ENCODE results near the gene CCNK.

Gene CCNK

GRCh38 chr14:99521176-99522024 is 40.2 kb downstream of the CCNK start:
- DNase-seq: no peak

GRCh38 chr14:99522025-99522401 is 40.8 kb downstream of the CCNK start:
- DNase-seq: no peak

- no peak for DNase-seq
Measured at GRCh38 chr14:99522457-99522891, 41.3 kb downstream of the CCNK start.

- no peak for DNase-seq
Measured at GRCh38 chr14:99522934-99523703, 41.9 kb downstream of the CCNK start.

- DNase-seq: no peak
Measured at GRCh38 chr14:99523704-99524055, 42.5 kb downstream of the CCNK start.

GRCh38 chr14:99524091-99524661 is 43.0 kb downstream of the CCNK start:
- no peak for DNase-seq

- DNase-seq: no peak
Measured at GRCh38 chr14:99524804-99525698, 43.8 kb downstream of the CCNK start.

GRCh38 chr14:99525699-99526080 is 44.5 kb downstream of the CCNK start:
- DNase-seq: no peak

- DNase-seq: no peak
Measured at GRCh38 chr14:99527026-99527425, 45.8 kb downstream of the CCNK start.

- DNase-seq: no peak
Measured at GRCh38 chr14:99527427-99528076, 46.3 kb downstream of the CCNK start.

GRCh38 chr14:99529899-99530298 is 48.7 kb downstream of the CCNK start:
- no peak for DNase-seq

- DNase-seq: no peak
Measured at GRCh38 chr14:99530407-99531155, 49.4 kb downstream of the CCNK start.

GRCh38 chr14:99531251-99532096 is 50.3 kb downstream of the CCNK start:
- DNase-seq: no peak

- DNase-seq: no peak
Measured at GRCh38 chr14:99532310-99532709, 51.1 kb downstream of the CCNK start.

GRCh38 chr14:99534333-99534732 is 53.1 kb downstream of the CCNK start:
- DNase-seq: no peak

- no peak for DNase-seq
Measured at GRCh38 chr14:99534863-99535262, 53.7 kb downstream of the CCNK start.

- no peak for DNase-seq
Measured at GRCh38 chr14:99535448-99535847, 54.2 kb downstream of the CCNK start.

- no peak for DNase-seq
Measured at GRCh38 chr14:99535908-99536778, 54.9 kb downstream of the CCNK start.

GRCh38 chr14:99537399-99537798 is 56.2 kb downstream of the CCNK start:
- DNase-seq: no peak
